Activated gamma-delta T cell (primary cell): ENCODE results near the gene SLC25A26.

Experiments
- DNase-seq: peaks from one replicate; lab custom pipeline; 2025; lab: John Stamatoyannopoulos, UW

The SLC25A26 gene

GRCh38 chr3:66317750-66318376 lies 97.1 kb downstream of the SLC25A26 start:
- no peak for DNase-seq

DNA sequence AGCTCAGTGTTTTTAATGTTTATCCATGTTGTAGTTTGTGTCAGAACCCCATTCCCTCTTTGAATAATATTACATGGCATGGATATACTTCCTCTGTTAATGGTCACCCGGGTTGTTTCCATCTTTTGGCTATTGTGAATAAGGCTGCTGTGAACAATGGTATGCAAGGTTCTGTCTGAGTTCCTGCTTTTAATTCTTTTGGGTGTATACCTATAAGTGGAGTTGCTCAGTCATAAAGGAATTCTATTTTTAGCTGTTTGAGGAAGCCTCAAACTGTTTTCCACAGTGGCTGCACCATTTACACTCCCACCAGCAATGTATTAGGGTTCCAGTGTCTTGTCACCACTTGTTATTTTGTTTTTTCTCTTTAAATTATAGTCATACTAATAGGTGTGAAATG lies 99.6 kb downstream of the SLC25A26 start:
- no peak for DNase-seq

DNA sequence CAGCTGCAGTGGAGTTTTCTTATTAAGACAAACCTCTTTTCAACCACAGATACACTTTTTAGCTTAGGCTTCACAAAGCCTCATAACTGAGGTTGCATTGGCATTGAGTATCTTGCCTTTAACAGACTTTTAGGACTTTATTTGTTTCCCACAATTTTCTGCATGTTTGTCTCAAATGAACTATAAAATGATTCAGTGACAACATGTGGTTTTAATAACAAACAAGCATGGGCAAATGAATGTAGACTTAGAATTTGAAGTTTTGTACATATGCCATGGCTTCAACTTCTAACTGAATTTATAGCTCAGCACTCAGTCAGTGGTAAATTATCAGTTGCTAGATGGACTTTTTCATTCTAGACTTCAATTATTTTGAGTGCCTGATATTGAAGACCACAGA lies 101.6 kb downstream of the SLC25A26 start:
- DNase-seq: no peak

DNA sequence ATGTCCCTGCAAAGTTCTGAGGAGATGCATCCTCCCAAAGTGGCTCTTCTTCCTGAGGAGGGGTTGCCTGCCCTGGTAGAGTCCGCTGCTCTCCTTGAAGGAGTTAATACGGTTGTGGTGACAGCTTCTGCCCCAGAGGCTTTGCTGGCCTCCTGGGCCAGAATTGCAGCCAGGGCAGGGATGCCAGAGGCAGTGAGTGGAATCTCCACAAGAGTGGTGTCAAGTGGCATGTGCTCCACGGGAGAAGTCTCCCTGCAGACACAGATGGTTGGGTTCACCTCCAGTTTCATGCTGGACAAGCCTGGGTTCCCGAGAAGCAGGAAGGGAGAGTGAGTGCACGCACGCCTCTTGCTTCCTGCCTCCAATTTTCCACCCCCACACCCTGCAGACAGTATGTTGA lies 105.5 kb downstream of the SLC25A26 start:
- no peak for DNase-seq

DNA sequence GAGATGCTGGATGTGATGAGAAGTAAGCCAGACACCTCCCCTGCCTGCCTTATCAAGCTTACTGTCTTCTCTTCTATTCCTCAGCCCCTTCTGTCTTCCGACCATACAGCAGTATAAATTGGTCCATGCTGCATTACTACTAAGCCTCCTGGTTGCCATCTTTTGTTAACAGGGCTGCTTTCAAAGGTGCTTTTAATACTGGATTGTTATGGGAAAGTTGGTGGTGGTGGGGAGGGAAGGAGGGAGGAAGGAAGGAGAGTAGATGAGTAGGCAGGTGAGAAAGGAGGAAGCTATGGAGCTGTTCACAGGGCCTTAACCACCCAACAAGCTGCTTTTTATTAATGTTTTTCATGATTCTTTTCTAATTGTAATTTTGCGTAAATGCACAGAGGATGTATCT lies 114.9 kb downstream of the SLC25A26 start:
- DNase-seq: no peak

DNA sequence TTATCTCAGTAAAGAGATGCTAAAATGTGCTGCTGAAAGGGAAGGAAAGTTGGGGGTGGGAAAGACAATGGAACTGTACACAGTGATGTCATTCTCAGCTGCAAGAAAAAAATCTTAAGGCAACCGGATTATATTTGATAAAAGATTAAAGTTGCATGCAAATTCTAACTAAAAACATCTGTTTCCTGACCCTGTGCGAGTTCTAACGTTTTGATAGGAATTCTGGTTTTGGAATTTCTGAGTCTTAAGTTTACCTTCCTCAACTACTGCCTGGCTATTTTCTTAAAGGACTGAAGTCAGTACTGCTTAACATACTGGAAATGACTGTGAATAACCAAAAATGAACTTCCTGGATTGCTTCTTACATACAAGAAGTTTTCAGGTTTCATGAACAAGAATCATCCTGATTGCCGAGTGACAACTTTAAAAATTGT lies 115.5 kb downstream of the SLC25A26 start:
- DNase-seq: no peak

DNA sequence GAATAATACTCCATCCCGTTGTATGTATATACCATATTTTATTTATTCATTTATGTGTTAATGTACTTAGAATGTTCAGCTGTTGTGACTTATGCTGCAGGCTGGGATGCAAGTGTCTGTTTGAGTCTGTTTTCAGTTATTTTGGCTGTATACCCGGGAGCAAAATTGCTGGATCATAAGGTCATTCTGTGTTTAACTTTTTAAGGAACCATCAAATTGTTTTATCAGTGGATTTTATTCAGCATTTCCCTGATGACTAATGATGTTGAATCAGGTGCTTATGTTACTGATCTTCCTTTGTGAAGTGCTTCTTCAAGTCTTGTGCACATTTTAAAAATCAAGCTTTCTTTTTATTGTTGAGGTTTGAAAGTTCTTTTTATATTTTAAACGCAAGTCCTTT lies 118.1 kb downstream of the SLC25A26 start:
- no peak for DNase-seq

DNA sequence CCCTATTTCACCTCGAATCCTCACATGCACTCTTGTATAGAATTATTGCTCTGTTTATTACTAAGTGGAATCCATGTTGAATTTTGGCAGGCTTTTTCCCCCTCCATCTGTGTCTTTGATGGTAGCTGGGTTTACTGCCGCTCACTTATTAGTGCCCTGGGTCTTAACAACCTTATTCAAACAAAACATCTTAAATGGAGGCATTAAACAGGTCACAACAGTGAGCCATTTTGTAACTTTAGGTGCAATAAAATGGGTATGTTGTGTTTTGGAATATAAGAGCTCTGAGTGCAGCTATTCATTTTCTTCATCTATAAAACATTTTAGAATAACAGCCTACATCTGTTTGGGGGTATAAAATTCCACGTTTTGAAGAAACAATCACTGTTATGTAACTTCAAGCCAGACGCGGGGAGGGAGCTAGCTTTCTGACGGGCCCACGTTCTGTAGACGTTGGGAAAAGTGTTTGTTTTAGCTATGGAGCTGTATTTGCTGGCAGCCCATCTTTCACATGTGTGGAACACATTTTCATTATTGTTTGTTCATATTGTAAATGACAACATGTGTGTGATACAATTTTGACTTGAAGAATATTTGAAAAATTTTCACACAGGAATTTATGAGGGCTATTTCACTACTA lies 122.0 kb downstream of the SLC25A26 start:
- DNase-seq: no peak

DNA sequence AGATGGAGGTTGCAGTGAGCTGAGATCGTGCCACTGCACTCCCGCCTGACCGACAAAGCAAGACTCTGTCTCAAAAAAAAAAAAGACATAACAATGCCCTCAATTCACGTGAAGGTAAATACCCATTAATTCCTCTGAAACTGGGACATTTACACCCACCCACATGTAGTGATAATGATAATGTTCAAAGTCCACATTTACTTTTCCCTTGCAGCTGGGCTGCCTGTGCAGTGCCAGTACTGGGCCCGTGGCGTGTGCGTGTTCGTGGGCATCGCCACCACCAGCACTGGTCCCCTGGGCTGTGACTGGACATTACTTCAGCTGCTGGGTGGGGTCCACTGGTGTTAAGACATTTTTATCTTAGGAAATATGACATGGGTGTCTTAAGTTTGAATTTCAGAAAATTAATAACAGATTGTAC lies 123.6 kb downstream of the SLC25A26 start:
- DNase-seq: no peak

GRCh38 chr3:66344848-66345578 lies 124.2 kb downstream of the SLC25A26 start:
- no peak for DNase-seq

DNA sequence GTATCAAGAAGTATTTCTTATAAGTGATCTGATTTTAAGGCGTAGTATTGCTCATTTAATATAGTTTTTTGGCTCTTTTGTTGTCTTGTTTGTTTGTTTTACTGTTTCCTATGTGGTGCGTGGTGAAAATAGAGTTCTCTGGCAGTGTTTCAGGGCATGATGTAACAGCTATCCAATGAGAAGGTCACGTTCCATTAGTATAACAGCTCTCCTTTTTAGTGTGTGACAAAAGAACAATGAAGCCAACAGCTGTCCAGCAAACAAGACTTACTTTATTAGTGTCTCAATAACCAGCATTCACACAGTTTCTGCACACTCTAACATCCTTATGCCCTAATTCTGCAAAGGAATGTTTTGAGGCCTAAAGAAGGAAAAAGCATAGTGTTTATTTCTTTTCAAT lies 127.9 kb downstream of the SLC25A26 start:
- DNase-seq: no peak

- DNase-seq: no peak
Observed at GRCh38 chr3:66350601-66351000, 129.8 kb downstream of the SLC25A26 start.

DNA sequence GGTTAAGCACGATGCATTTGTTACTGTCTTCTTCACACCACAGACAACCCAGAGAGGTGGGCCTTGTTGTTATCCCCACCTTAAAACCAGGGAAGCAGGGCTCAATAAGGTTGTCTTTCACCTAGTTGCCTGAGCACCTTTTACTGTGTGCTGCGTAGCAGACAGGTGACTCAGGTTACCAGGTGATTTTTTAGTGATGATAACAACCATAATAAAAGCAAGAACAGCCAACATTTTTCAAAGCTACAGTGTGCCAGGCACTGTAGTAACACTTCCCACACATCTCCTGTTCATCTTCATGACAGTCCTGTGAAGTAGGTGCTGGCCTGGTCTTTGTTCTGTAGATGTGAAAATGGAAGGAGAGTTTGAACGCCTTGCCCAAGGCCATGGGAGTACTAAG lies 132.2 kb downstream of the SLC25A26 start:
- DNase-seq: no peak

- DNase-seq: no peak
Observed at GRCh38 chr3:66353530-66353929, 132.7 kb downstream of the SLC25A26 start.

DNA sequence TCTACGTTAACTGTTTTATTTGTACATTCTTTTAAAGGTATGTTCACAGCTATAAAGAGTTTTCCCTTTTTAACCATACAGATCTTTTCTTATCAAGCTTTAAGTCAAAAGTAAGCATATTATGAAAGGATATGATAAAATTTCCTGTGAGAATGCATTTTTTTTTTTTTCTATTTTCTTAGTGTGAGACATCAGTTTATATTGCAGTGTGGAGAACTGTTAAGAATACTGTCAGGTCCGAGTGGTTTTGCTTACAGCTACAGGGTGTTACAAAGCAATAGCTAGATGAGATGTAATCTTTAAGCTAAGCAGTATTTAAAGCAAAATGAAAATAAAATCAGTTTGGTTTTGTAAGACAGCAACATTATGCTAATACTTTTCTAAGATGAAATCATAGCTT lies 133.2 kb downstream of the SLC25A26 start:
- DNase-seq: no peak

DNA sequence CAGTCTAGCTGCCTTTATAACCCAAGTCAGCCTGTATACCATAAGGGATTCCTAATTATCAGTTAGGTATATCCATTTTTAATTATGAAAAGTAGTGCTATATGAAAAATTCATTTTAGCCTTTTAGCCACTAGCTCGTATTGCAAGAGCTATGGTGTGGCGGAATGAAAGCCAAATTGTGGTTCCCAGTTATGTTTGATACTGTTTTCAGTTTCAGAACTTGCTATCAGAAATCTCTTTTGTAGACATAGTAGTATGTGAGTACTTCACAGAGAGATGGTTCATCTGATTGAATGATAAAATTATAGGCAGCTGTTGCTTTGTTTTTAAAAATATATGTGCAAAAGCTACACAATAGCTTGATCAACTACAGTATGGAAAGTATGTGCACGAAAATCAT lies 134.6 kb downstream of the SLC25A26 start:
- no peak for DNase-seq

GRCh38 chr3:66355997-66356396 lies 135.2 kb downstream of the SLC25A26 start:
- no peak for DNase-seq

- DNase-seq: no peak
Observed at GRCh38 chr3:66361356-66361755, 140.6 kb downstream of the SLC25A26 start.

DNA sequence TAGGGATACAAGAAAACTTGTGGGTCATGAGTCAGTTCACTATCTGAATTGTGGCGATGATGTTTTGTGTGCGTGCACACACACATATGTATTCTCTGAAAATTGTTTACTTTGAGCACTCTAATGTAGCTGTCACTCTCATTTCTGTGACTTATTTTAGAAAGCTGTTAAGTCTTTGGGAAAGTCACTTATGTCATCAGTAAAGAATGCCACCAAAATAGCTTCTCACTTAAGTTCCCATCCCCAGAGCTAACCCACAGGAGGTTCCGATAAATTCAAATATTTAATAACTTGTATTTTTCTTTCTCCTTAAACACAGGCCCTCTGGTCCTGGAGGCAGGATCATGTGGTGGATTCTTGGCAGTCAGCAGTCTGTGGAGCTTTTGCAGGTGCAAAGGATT lies 141.7 kb downstream of the SLC25A26 start:
- no peak for DNase-seq

DNA sequence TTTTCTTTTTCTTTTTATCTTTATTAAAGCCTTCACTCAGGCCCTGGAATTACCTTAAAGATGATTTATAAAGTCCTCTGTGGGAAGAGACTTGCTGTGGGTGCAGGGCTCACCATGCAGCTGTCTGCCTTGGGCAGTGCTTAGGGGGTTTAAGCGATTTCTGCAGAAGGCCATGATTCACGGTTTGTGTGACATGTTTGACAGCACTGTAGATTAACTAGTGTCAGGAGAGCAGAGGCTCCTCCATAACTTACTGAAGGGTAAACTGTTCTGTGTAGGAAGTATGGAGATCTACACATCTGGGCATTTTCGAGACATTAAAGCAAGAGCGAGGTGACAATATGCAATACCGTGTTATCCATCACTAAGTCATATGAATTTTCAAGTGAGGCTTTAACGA lies 142.3 kb downstream of the SLC25A26 start:
- DNase-seq: no peak

DNA sequence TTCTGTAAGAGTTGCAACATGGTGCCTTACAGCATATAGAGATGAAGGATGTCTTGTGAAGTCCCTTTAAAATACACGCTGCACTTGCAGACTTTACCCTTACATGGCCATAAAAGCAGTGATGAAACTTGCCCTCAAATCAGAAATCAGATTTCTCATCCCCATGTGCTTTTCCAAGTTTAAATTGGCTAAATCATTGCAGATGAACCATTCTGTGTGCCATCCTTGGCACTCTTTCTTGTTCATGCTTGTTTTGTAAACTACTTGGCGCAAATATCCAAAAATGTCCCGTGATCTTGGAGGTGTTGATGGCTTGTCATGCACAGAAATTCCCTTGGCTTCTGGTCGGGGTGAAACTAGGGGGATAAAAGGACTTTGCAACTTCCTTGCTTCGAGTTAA lies 144.3 kb downstream of the SLC25A26 start:
- no peak for DNase-seq

DNA sequence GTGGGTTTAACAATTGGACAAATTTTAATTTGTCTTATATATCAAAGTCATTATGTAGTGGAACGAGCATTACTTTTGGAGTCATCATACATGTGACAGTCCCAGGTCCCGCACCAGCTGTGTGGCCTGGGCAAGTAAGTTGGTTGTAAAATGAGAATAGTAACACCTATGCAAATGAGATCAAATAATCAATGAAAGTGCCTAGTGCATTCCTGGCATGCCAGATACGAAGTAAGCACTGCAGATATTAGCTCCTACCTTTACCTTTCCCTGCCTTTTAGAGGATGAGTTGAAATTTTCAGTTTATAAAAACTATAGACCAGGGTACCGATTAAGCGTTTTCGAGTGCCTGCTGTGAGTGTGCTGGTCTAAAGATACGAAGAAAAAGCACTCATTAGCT lies 145.9 kb downstream of the SLC25A26 start:
- no peak for DNase-seq

DNA sequence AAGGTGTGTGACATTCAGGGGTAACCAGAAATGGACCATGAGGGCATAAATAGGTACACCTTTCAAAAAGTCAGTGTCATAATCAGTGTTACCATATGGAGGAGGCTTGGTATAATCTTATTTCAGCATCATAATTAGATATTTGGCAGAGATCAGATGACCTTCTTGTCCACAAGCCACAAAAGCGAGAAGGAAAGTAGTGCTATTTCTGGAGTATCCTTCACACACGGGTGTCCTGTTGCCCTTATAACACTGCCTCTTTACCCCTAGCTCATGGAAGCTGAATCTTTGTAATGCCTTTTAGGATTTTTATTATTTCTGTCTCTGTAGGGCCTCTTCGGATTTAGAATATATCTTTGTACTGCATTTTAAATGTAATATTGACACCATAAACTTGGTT lies 147.2 kb downstream of the SLC25A26 start:
- DNase-seq: no peak
